Stimulated activated CD4-positive, alpha-beta T cell treated with anti-CD3 and anti-CD28 coated beads, Interleukin-4, amount 100 ng/mL, for 48 hours (primary cell): ENCODE data around the gene PCSK2.

Experiments used
- DNase-seq, 2 donors: peaks; one replicate each; pipeline ENCODE4 v3.0.0-alpha.2; 2020; ENCODE audit warnings: low read depth in 2 of 2

The PCSK2 gene

GRCh38 chr20:17339000-17339399 is 112.2 kb downstream of the PCSK2 start:
- no peak for DNase-seq

- no peak for DNase-seq
These were observed 116.3 kb downstream of the PCSK2 start for GRCh38 chr20:17343091-17343490.

GRCh38 chr20:17343656-17344452 is 117.0 kb downstream of the PCSK2 start:
- DNase-seq = no peak

GRCh38 chr20:17344790-17345189 is 118.0 kb downstream of the PCSK2 start:
- DNase-seq = no peak

- no peak for DNase-seq
These were observed 118.5 kb downstream of the PCSK2 start for GRCh38 chr20:17345321-17345720.

- DNase-seq = no peak
These were observed 123.5 kb downstream of the PCSK2 start for GRCh38 chr20:17350321-17350720.

GRCh38 chr20:17357238-17357637 is 130.4 kb downstream of the PCSK2 start:
- no peak for DNase-seq

GRCh38 chr20:17358854-17359253 is 132.0 kb downstream of the PCSK2 start:
- DNase-seq = no peak

- DNase-seq = no peak
These were observed 137.8 kb downstream of the PCSK2 start for GRCh38 chr20:17364681-17365080.

- no peak for DNase-seq
These were observed 139.0 kb downstream of the PCSK2 start for GRCh38 chr20:17365831-17366230.

- DNase-seq = no peak
These were observed 142.7 kb downstream of the PCSK2 start for GRCh38 chr20:17369506-17369905.

- DNase-seq = no peak
These were observed 146.1 kb downstream of the PCSK2 start for GRCh38 chr20:17372806-17373440.

GRCh38 chr20:17374086-17374485 is 147.2 kb downstream of the PCSK2 start:
- no peak for DNase-seq

- no peak for DNase-seq
These were observed 149.2 kb downstream of the PCSK2 start for GRCh38 chr20:17376031-17376430.

GRCh38 chr20:17377231-17377630 is 150.4 kb downstream of the PCSK2 start:
- DNase-seq = no peak

GRCh38 chr20:17379651-17380050 is 152.8 kb downstream of the PCSK2 start:
- no peak for DNase-seq

GRCh38 chr20:17380801-17381200 is 154.0 kb downstream of the PCSK2 start:
- no peak for DNase-seq

GRCh38 chr20:17381724-17382123 is 154.9 kb downstream of the PCSK2 start:
- DNase-seq = no peak

GRCh38 chr20:17385798-17386197 is 159.0 kb downstream of the PCSK2 start:
- no peak for DNase-seq

- no peak for DNase-seq
These were observed 163.8 kb downstream of the PCSK2 start for GRCh38 chr20:17390655-17391054.

- DNase-seq = no peak
These were observed 164.4 kb downstream of the PCSK2 start for GRCh38 chr20:17391127-17391771.

GRCh38 chr20:17394411-17394810 is 167.6 kb downstream of the PCSK2 start:
- no peak for DNase-seq

- no peak for DNase-seq
These were observed 168.9 kb downstream of the PCSK2 start for GRCh38 chr20:17395729-17396128.
